Stimulated activated CD4-positive, alpha-beta T cell treated with anti-CD3 and anti-CD28 coated beads, Interleukin-15, amount 100 ng/mL, for 48 hours (primary cell): ENCODE data around the gene ICOSLG.
"Not testable (repeated sequence)": the region's sequence is repeated elsewhere in the genome, so short reads cannot be mapped to it uniquely, and the experiment has no call there.

Experiments used
- DNase-seq, 2 donors: peaks; one replicate each; pipeline ENCODE4 v3.0.0-alpha.2; 2020; ENCODE audit warnings: low read depth in 2 of 2

ICOSLG gene

GRCh38 chr21:44225605-44226004 lies 15.1 kb downstream of the ICOSLG start:
- DNase-seq: not testable (repeated sequence)

- DNase-seq: not testable (repeated sequence)
These were observed 17.4 kb downstream of the ICOSLG start for GRCh38 chr21:44223334-44223733.

- not testable (repeated sequence) for DNase-seq
These were observed 20.1 kb downstream of the ICOSLG start for GRCh38 chr21:44220674-44221073.

GRCh38 chr21:44218461-44218860 lies 22.3 kb downstream of the ICOSLG start:
- DNase-seq: not testable (repeated sequence)

GRCh38 chr21:44211978-44212377 lies 28.8 kb downstream of the ICOSLG start:
- not testable (repeated sequence) for DNase-seq

- DNase-seq: not testable (repeated sequence)
These were observed 29.2 kb downstream of the ICOSLG start for GRCh38 chr21:44211574-44211973.

- not testable (repeated sequence) for DNase-seq
These were observed 32.7 kb downstream of the ICOSLG start for GRCh38 chr21:44207860-44208646.

- DNase-seq: not testable (repeated sequence)
These were observed 33.8 kb downstream of the ICOSLG start for GRCh38 chr21:44206698-44207676.

- DNase-seq: not testable (repeated sequence)
These were observed 34.6 kb downstream of the ICOSLG start for GRCh38 chr21:44206187-44206586.

- not testable (repeated sequence) for DNase-seq
These were observed 38.0 kb downstream of the ICOSLG start for GRCh38 chr21:44202590-44203299.

- not testable (repeated sequence) for DNase-seq
These were observed 40.7 kb downstream of the ICOSLG start for GRCh38 chr21:44199997-44200396.

- no peak for DNase-seq
These were observed 41.3 kb downstream of the ICOSLG start for GRCh38 chr21:44199448-44199847.

- not testable (repeated sequence) for DNase-seq
These were observed 43.6 kb downstream of the ICOSLG start for GRCh38 chr21:44197156-44197516.

- DNase-seq: peak in 1 of 2 donors; percentile 58
These were observed 44.3 kb downstream of the ICOSLG start for GRCh38 chr21:44196212-44197155.

- DNase-seq: not testable (repeated sequence)
These were observed 45.9 kb downstream of the ICOSLG start for GRCh38 chr21:44194888-44195287.

GRCh38 chr21:44194451-44194850 lies 46.3 kb downstream of the ICOSLG start:
- not testable (repeated sequence) for DNase-seq

- not testable (repeated sequence) for DNase-seq
These were observed 47.6 kb downstream of the ICOSLG start for GRCh38 chr21:44193108-44193507.

GRCh38 chr21:44190349-44191271 lies 50.1 kb downstream of the ICOSLG start:
- not testable (repeated sequence) for DNase-seq

- DNase-seq: not testable (repeated sequence)
These were observed 55.9 kb downstream of the ICOSLG start for GRCh38 chr21:44184862-44185261.
